GM10266 (cell line): ENCODE measurements around the gene VAMP2.

Source experiments
- DNase-seq: peaks from one replicate; pipeline ENCODE4 v3.0.0; 2012; ENCODE audit errors: extremely low spot score
- CTCF ChIP-seq: IDR thresholded peaks from 2 replicates; pipeline ENCODE4 v1.5.1; 2012; ENCODE audit warnings: mild to moderate bottlenecking, low read depth; ENCODE audit not compliant: control insufficient read depth, insufficient read depth; ENCODE audit errors: missing control alignments

VAMP2 gene

GRCh38 chr17:8186446-8186786, 23.7 kb upstream of the VAMP2 start:
- DNase-seq, result no peak
- TF ChIP-seq CTCF, result no peak

- peak; percentile 67 for DNase-seq
- TF ChIP-seq CTCF, result no peak
These were observed 23.1 kb upstream of the VAMP2 start for GRCh38 chr17:8185582-8186445.

GRCh38 chr17:8176998-8177731, 14.4 kb upstream of the VAMP2 start:
- no peak for DNase-seq

GRCh38 chr17:8176197-8176940, 13.6 kb upstream of the VAMP2 start, which contains the start of gene TMEM107:
Gene TMEM107, minus strand, starts transcription at chr17:8176380. Its CDS starts 94 bp downstream, at chr17:8176286.
- TF ChIP-seq CTCF, result no peak
- DNase-seq, result peak; percentile 79

More at GRCh38 chr17:8176998-8177731, 14.4 kb upstream of the VAMP2 start:
- no peak for TF ChIP-seq CTCF

GRCh38 chr17:8175795-8176196, 13.0 kb upstream of the VAMP2 start:
- no peak for DNase-seq
- TF ChIP-seq CTCF, result no peak

GRCh38 chr17:8173871-8174322, 11.1 kb upstream of the VAMP2 start:
- TF ChIP-seq CTCF, result no peak
- DNase-seq, result no peak
